SH-SY5Y (cell line): Measurements from ENCODE around the gene PROX1.

Experiments
- GATA2 ChIP-seq: IDR thresholded peaks from 2 replicates; pipeline ENCODE4 v1.6.1; 2011; ENCODE audit warnings: mild to moderate bottlenecking, low read depth, low read length
- GATA3 ChIP-seq: IDR thresholded peaks from 2 replicates; pipeline ENCODE4 v1.6.1; 2011; ENCODE audit warnings: low read depth, mild to moderate bottlenecking, low read length, moderate library complexity

DNA sequence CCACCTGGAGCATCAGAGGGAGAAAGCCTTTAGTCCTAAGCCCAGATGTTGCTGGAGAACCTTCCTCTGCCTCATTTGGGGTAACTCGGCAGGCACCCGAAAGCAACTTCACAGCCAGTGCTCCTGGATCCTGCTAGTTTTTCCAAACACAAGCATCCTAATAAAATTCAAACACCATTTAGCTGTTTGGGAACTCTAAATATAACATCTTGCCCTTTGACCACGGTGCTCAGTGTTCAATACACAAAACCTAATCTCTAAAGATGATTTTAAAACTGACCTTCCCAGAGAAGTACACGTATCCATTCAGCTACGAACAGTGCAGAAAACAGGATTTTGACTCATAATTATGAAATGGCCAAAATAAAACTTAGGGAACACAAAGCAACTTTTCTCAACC lies 40.3 kb downstream of the PROX1 start:
- TF ChIP-seq GATA3 (no peak), GATA2 (no peak)
